Kidney (tissue), 14 donors: ENCODE data around the gene STARD5. TPM values are rescaled to one million over a fixed set of nuclear protein-coding genes. Genes with fewer than 3 reads are reported as not detected.
A peak's percentile ranks its signal among the peaks of the same experiment; 100 is the strongest.

Experiments used
- DNase-seq, 5 donors: peaks; one replicate each; pipeline ENCODE4 v3.0.0-alpha.2; 2013 to 2020
- FAIRE-seq: peaks from 2 replicates; lab custom pipeline; 2012; peaks lifted over from hg19 to GRCh38; lab: Jason Lieb, UNC
- H3K27ac ChIP-seq, 2 donors: one replicate each; pipeline ENCODE4 v1.7.0; 2013; ENCODE audit warnings: low read depth in 2 of 2, low read length in 2 of 2, inconsistent platforms in 1 of 2
- H3K27me3 ChIP-seq: one replicate; pipeline ENCODE4 v1.7.1; 2013; ENCODE audit warnings: low read length, inconsistent platforms; ENCODE audit not compliant: control insufficient read depth, insufficient read depth
- H3K36me3 ChIP-seq, 3 donors: one replicate each; pipeline versions ENCODE4 v1.7.0 to v1.7.1; 2013; ENCODE audit warnings: low read length in 3 of 3, control low read depth in 1 of 3, inconsistent platforms in 1 of 3; ENCODE audit not compliant: insufficient read depth in 3 of 3, control insufficient read depth in 2 of 3
- H3K4me1 ChIP-seq, 3 donors: one replicate each; pipeline versions ENCODE4 v1.7.0 to v1.7.1; 2013; ENCODE audit warnings: low read length in 3 of 3, inconsistent platforms in 1 of 3, low read depth in 1 of 3; ENCODE audit not compliant: control insufficient read depth in 2 of 3, insufficient read depth in 2 of 3
- H3K4me3 ChIP-seq, 3 donors: one replicate each; pipeline versions ENCODE4 v1.7.0 to v1.8.1; 2013; ENCODE audit warnings: low read length in 3 of 3, control low read depth in 1 of 3, inconsistent platforms in 1 of 3
- H3K9ac ChIP-seq, 3 donors: one replicate each; pipeline versions ENCODE4 v1.7.0 to v1.7.1; 2013; ENCODE audit warnings: low read length in 3 of 3, control low read depth in 1 of 3, inconsistent platforms in 1 of 3
- H3K9me3 ChIP-seq, 3 donors: one replicate each; pipeline versions ENCODE4 v1.7.0 to v1.7.1; 2013; ENCODE audit warnings: low read length in 3 of 3, control low read depth in 1 of 3, inconsistent platforms in 1 of 3; ENCODE audit not compliant: control insufficient read depth in 2 of 3, insufficient read depth in 1 of 3
- intact Hi-C: fragments of 100-400 bp; cut with DNase I; formaldehyde crosslinking; loops from one replicate; pipeline ENCODE4 v1.11.1; 2022
- polyA plus RNA-seq: library from polyadenylated mRNA; stranded (reverse); fragments of 350-450 nt; fragmentation: Illumina TruSeq; extraction: RNeasy Lipid Tissue Mini Kit (QIAGEN cat#74804); gene quantifications from one replicate; pipeline ENCODE4 v1.2.3, GENCODE V29; 2014; ENCODE audit warnings: low read depth, low replicate concordance; ENCODE audit not compliant: insufficient read depth
- total RNA-seq: library from RNA; stranded (reverse); fragmentation: NEBNext Ultra II Directional; extraction: Animal tissue kit (Norgen Biotek cat#: 25700); gene quantifications from one replicate; pipeline ENCODE4 v1.2.1, GENCODE V29; 2021
- TF ChIP-seq, protein P1 (sequence below): IDR thresholded peaks from 3 replicates; pipeline ENCODE4 v1.5.1; 2012; ENCODE audit warnings: mild to moderate bottlenecking, moderate library complexity, borderline replicate concordance; ENCODE audit not compliant: insufficient read depth; ENCODE audit errors: extremely low read depth
- donor health status: control.
- donor health status: control.
- donor health status: control.
- donor health status: control.
- donor health status: control.
- donor health status: DM: yes; HTN: yes; CAD: no.
- donor health status: Normal renal cell carcinoma (clear cell type).

The STARD5 gene
- total and polyA plus RNA-seq, 2 donors from 2014 or later = 3.2 to 4.1 TPM

- no peaks in the 10 kb centered on the region for H3K27me3 ChIP-seq
- peak in 1 of 5 donors; percentile 92 for DNase-seq
- no peaks in the 10 kb centered on the region for H3K4me1 ChIP-seq
- FAIRE-seq = no peak
- peak overlapping the region in 1 of 2 donors; percentile 36 for H3K27ac ChIP-seq
- no peak overlapping the region for H3K9ac ChIP-seq
- TF ChIP-seq, protein P1, sequence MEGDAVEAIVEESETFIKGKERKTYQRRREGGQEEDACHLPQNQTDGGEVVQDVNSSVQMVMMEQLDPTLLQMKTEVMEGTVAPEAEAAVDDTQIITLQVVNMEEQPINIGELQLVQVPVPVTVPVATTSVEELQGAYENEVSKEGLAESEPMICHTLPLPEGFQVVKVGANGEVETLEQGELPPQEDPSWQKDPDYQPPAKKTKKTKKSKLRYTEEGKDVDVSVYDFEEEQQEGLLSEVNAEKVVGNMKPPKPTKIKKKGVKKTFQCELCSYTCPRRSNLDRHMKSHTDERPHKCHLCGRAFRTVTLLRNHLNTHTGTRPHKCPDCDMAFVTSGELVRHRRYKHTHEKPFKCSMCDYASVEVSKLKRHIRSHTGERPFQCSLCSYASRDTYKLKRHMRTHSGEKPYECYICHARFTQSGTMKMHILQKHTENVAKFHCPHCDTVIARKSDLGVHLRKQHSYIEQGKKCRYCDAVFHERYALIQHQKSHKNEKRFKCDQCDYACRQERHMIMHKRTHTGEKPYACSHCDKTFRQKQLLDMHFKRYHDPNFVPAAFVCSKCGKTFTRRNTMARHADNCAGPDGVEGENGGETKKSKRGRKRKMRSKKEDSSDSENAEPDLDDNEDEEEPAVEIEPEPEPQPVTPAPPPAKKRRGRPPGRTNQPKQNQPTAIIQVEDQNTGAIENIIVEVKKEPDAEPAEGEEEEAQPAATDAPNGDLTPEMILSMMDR = no peak
- no peaks in the 10 kb centered on the region for H3K36me3 ChIP-seq
- H3K4me3 ChIP-seq = no peak overlapping the region
- intact Hi-C loops = no loop called here
- no peaks in the 10 kb centered on the region for H3K9me3 ChIP-seq
Observed at GRCh38 chr15:81312790-81313543, 11.0 kb downstream of the STARD5 start.

DNA sequence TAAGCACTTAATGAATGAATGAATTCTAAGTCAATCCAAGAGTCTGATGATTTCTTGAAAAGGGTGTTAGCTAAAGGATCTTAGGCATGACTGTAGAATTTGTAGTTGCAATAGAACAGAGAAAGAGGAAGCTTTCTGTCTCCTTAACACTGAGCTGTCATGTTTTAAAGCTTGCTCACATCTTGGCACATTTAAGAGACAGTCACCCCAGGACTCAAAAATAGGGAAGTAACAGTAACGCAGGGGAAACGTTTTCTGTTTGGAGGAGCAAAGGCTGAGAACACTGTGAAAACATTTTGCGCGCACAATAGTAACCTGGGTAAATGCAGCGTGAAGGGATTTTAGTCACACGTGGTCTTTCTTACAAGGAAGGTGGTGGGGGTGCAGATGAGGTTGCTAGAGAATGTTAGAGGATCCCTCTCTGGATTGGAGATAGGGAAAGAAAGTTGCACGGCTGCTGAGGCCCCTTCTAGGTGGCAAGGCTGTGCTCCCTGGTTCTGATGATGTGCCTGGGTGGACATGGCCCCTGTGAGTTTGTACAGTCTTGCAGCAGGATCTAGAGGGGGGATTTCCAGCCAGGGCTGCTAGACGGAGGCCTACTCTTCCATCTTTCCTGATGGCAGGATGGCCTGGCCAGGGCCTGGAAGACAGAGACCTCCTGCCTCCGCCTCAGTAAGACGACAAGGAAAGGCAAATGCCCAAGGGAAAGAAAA lies 12.0 kb downstream of the STARD5 start:
- Histone ChIP-seq H3K36me3 (no peaks in the 10 kb centered on the region), H3K9me3 (no peaks in the 10 kb centered on the region), H3K27me3 (no peaks in the 10 kb centered on the region), H3K9ac (no peak overlapping the region), H3K27ac (no peak overlapping the region), H3K4me1 (no peaks in the 10 kb centered on the region), H3K4me3 (no peak overlapping the region)
- FAIRE-seq (no peak), DNase-seq (no peak)
- TF ChIP-seq, protein P1 = no peak
- intact Hi-C loops = no loop called here

DNA sequence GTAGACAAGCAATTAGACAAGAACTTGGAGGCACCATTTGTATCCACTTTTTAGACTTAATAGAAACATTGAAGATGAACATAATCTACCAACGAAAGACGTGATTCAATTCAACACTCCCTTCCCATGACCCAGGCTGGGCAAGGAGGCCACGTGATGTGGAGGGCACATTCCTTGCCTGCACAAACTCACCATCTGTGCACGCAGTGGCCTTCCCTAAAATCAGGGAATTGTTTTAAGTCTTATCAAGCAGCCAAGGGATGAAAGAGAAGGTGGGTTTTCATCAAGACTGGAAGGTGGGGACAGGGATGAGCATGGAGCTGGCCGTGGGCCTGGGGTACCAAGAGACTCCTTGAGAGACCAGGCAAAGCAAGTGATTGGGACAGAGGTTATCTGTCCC lies 13.5 kb downstream of the STARD5 start:
- TF ChIP-seq, protein P1 = no peak
- FAIRE-seq = no peak
- H3K27ac ChIP-seq = no peak overlapping the region
- H3K27me3 ChIP-seq = no peaks in the 10 kb centered on the region
- no peak overlapping the region for H3K4me3 ChIP-seq
- no peaks in the 10 kb centered on the region for H3K9me3 ChIP-seq
- no peaks in the 10 kb centered on the region for H3K4me1 ChIP-seq
- no peak overlapping the region for H3K9ac ChIP-seq
- H3K36me3 ChIP-seq = no peaks in the 10 kb centered on the region
- no peak for DNase-seq
- intact Hi-C loops = no loop called here
